Cardiac muscle cell (in vitro differentiated cells and primary cell): ENCODE results near the gene MMP11. TPM values are rescaled to one million over a fixed set of nuclear protein-coding genes. Genes with fewer than 3 reads are reported as not detected.
"Not testable (repeated sequence)": the region's sequence is repeated elsewhere in the genome, so short reads cannot be mapped to it uniquely, and the experiment has no call there.

Experiments
- DNase-seq, 2 donors: peaks; one replicate each; pipeline versions ENCODE4 v3.0.0 to v3.0.0-alpha.2; 2010 to 2017; ENCODE audit warnings: low read depth in 1 of 2, low spot score in 1 of 2
- H3K27ac ChIP-seq: fragments of 200-600 bp; sonication (generic); 2 replicates; pipeline ENCODE4 v1.5.1; 2016
- H3K27me3 ChIP-seq: fragments of 200-600 bp; sonication (generic); 2 replicates; pipeline ENCODE4 v1.6.0; 2016; ENCODE audit warnings: control low read depth
- H3K36me3 ChIP-seq: fragments of 200-600 bp; sonication (generic); 2 replicates; pipeline ENCODE4 v1.5.1; 2016; ENCODE audit warnings: control low read depth
- H3K4me1 ChIP-seq: fragments of 200-600 bp; sonication (generic); 2 replicates; pipeline ENCODE4 v1.8.1; 2017; ENCODE audit warnings: low read depth, mild to moderate bottlenecking, mixed run types
- H3K4me3 ChIP-seq: fragments of 200-600 bp; sonication (generic); 2 replicates; pipeline ENCODE4 v1.5.1; 2016; ENCODE audit warnings: mild to moderate bottlenecking
- H3K9me3 ChIP-seq: fragments of 200-600 bp; sonication (generic); 2 replicates; pipeline ENCODE4 v1.5.1; 2017; ENCODE audit warnings: low read depth, mild to moderate bottlenecking, control low read depth
- polyA plus RNA-seq: library from polyadenylated mRNA; unstranded; fragments of >200 nt; fragmentation: Nextera tagmentation; extraction: Ambion mirVana; gene quantifications from 2 replicates; pipeline ENCODE4 v1.2.1, GENCODE V29; 2016
- total RNA-seq: library from RNA; depleted of rRNA; stranded (reverse); fragments of >200 nt; gene quantifications from 2 replicates; pipeline ENCODE4 v1.2.3, GENCODE V29; 2016
- TF ChIP-seq, protein P1 (sequence below): IDR thresholded peaks from 2 replicates; pipeline ENCODE4 v1.5.1; 2012; ENCODE audit warnings: low read depth, mild to moderate bottlenecking, low read length

MMP11 gene
- 38.2 and 71.2 TPM in 2 replicates for total RNA-seq
- polyA plus RNA-seq = 39.0 and 61.1 TPM in 2 replicates

GRCh38 chr22:23772649-23773473, at the start of gene MMP11:
Gene MMP11, plus strand, starts transcription at chr22:23772849. Its CDS starts 22 bp downstream, at chr22:23772871.
- Histone ChIP-seq H3K4me3 (peak within 1 kb of the TSS; percentile 42), H3K27me3 (no peaks in the 10 kb centered on the region), H3K4me1 (peaks cover 18% of the 10 kb centered on the region), H3K36me3 (no peaks in the 10 kb centered on the region), H3K27ac (no peak within 1 kb of the TSS), H3K9me3 (no peaks in the 10 kb centered on the region)
- TF ChIP-seq, protein P1, sequence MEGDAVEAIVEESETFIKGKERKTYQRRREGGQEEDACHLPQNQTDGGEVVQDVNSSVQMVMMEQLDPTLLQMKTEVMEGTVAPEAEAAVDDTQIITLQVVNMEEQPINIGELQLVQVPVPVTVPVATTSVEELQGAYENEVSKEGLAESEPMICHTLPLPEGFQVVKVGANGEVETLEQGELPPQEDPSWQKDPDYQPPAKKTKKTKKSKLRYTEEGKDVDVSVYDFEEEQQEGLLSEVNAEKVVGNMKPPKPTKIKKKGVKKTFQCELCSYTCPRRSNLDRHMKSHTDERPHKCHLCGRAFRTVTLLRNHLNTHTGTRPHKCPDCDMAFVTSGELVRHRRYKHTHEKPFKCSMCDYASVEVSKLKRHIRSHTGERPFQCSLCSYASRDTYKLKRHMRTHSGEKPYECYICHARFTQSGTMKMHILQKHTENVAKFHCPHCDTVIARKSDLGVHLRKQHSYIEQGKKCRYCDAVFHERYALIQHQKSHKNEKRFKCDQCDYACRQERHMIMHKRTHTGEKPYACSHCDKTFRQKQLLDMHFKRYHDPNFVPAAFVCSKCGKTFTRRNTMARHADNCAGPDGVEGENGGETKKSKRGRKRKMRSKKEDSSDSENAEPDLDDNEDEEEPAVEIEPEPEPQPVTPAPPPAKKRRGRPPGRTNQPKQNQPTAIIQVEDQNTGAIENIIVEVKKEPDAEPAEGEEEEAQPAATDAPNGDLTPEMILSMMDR = no peak
- peak; percentile 49 to 71 for DNase-seq

GRCh38 chr22:23728108-23728507, 44.5 kb upstream of the MMP11 start:
- H3K9me3 ChIP-seq, H3K27me3 ChIP-seq, DNase-seq, H3K4me1 ChIP-seq, H3K27ac ChIP-seq, H3K36me3 ChIP-seq, H3K4me3 ChIP-seq: not testable (repeated sequence)

GRCh38 chr22:23737696-23738095, 35.0 kb upstream of the MMP11 start:
- TF ChIP-seq, protein P1 = no peak
- Histone ChIP-seq H3K9me3 (no peaks in the 10 kb centered on the region), H3K4me3 (no peak overlapping the region), H3K27ac (no peak overlapping the region), H3K27me3 (no peaks in the 10 kb centered on the region), H3K36me3 (no peaks in the 10 kb centered on the region), H3K4me1 (no peaks in the 10 kb centered on the region)
- DNase-seq = no peak

DNA sequence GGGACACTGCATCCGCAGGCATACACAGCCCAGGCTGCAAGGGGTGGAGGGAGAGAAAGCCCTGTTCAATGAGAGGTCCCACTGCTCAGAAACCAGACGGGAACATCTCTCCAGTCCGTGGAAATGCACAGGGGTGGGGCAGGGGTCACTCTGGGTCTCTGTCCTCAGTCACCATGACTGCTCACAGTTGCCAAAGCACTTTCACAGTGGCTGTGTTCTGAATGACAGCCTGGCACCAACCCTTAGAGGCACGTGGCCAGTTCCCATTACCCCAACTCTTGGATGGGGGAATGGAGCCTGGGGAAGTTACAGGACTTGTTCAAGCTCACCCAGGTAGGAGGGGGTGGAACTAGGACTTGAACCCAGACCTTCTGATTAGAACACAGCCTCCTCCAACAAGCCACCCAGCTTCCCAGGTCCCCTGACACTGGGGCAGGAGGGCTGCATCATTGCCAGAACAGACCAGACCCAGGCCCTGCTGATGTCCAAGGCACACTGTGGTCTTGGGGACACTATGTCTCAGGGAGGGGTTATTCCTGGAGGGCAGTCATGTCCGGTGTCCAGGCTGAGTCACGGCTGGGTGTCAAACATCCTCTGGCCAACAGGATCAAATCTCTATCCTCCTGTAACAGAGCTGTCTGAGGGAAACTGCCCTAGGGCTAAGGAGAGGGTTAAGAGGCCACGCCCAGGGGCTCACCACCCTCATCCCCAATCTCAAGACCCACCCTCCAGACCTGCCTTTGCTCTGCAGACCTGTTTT, 30.0 kb upstream of the MMP11 start:
- Histone ChIP-seq H3K36me3 (peaks cover 15% of the 10 kb centered on the region), H3K9me3 (no peaks in the 10 kb centered on the region)
- DNase-seq = no peak

GRCh38 chr22:23743303-23743705, 29.3 kb upstream of the MMP11 start:
- TF ChIP-seq, protein P1 = no peak
- Histone ChIP-seq H3K36me3 (peaks cover 15% of the 10 kb centered on the region), H3K4me1 (no peaks in the 10 kb centered on the region), H3K4me3 (no peak overlapping the region), H3K9me3 (no peaks in the 10 kb centered on the region), H3K27ac (no peak overlapping the region), H3K27me3 (no peaks in the 10 kb centered on the region)
- peak in 1 of 2 donors; percentile 27 for DNase-seq

More for the DNA sequence above, 30.0 kb upstream of the MMP11 start:
- Histone ChIP-seq H3K4me1 (no peaks in the 10 kb centered on the region), H3K27ac (no peak overlapping the region), H3K4me3 (no peak overlapping the region), H3K27me3 (no peaks in the 10 kb centered on the region)
- TF ChIP-seq, protein P1 = no peak

DNA sequence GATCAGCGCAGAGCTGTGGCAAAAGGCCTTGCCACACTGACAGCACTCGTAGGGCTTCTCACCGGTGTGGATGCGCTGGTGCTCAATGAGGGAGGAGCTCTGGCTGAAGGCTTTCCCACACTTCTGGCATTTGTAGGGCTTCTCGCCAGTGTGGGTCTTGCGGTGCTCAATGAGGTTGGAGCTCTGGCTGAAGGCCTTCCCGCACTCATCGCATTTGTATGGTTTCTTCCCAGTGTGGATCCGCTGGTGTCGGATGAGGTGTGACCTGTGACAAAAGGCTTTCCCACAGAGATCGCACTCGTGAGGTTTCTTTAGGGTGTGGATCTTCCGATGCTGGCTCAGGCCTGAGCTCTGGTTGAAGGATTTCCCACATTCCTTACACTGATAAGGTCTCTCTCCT, 28.6 kb upstream of the MMP11 start:
- H3K9me3 ChIP-seq = no peaks in the 10 kb centered on the region
- no peak for DNase-seq
- H3K27ac ChIP-seq = no peak overlapping the region
- no peaks in the 10 kb centered on the region for H3K4me1 ChIP-seq
- H3K27me3 ChIP-seq = no peaks in the 10 kb centered on the region
- peaks cover 15% of the 10 kb centered on the region for H3K36me3 ChIP-seq
- H3K4me3 ChIP-seq = no peak overlapping the region
- TF ChIP-seq, protein P1 = no peak
